ENCODE results near the gene ASB6.

- TF ChIP-seq ZBTB33 (IDR thresholded peaks at IDR 0.05; ENCODE audit: borderline replicate concordance, low read depth) (no peak), YY1 (IDR thresholded peaks at IDR 0.05; ENCODE audit: low read depth) (no peak), NRF1 (IDR thresholded peaks at IDR 0.05; ENCODE audit: low read depth, low read length) (no peak), CTCF (IDR thresholded peaks at IDR 0.05) (no peak), RAD21 (IDR thresholded peaks at IDR 0.05; ENCODE audit: low read length) (no peak), EZH2phosphoT487 (IDR thresholded peaks at IDR 0.05; ENCODE audit: borderline replicate concordance, low read depth) (no peak), RFX5 (IDR thresholded peaks at IDR 0.05; ENCODE audit: low read length) (no peak)
These were observed 8.1 kb downstream of the ASB6 start for GRCh38 chr9:129633848-129634247.
